Upper lobe of right lung (tissue), 1 donor: ENCODE measurements around the gene TM7SF3. TPM values are rescaled to one million over a fixed set of nuclear protein-coding genes. Genes with fewer than 3 reads are reported as not detected.

ENCODE experiments used
- ATAC-seq: fragments of 200-7000 bp; cut with Tn5 transposase; one replicate; pipeline ENCODE4 v1.9.1; 2020; ENCODE audit warnings: mild to moderate bottlenecking, moderate library complexity
- DNase-seq: peaks from one replicate; pipeline ENCODE4 v3.0.0-alpha.2; 2020
- H3K27ac ChIP-seq: fragments of 200-600 bp; one replicate; pipeline ENCODE4 v1.8.0; 2022
- H3K27me3 ChIP-seq: fragments of 200-600 bp; one replicate; pipeline ENCODE4 v1.8.0; 2022; ENCODE audit warnings: mild to moderate bottlenecking
- H3K36me3 ChIP-seq: fragments of 200-600 bp; one replicate; pipeline ENCODE4 v1.8.0; 2022
- H3K4me1 ChIP-seq: fragments of 200-600 bp; one replicate; pipeline ENCODE4 v1.8.0; 2022
- H3K4me3 ChIP-seq: fragments of 200-600 bp; one replicate; pipeline ENCODE4 v1.8.0; 2022; ENCODE audit warnings: mild to moderate bottlenecking
- H3K9me3 ChIP-seq: fragments of 200-600 bp; one replicate; pipeline ENCODE4 v1.8.0; 2022
- intact Hi-C: fragments of 100-400 bp; cut with DNase I; formaldehyde crosslinking; loops from one replicate; pipeline ENCODE4 v1.11.0; 2022
- total RNA-seq: library from RNA; stranded (reverse); fragmentation: NEBNext Ultra II Directional; extraction: Animal tissue kit (Norgen Biotek cat#: 25700); gene quantifications from one replicate; pipeline ENCODE4 v1.2.1, GENCODE V29; 2021
- TF ChIP-seq, protein P1 (sequence below): fragments of 200-600 bp; IDR thresholded peaks from one replicate; pipeline ENCODE4 v1.8.0; 2022; ENCODE audit warnings: antibody characterized with exemption
- donor health status: DM: no; HTN: yes; CAD: no; lungs with severe emphysema.

The TM7SF3 gene
- total RNA-seq, 1 donor from 2014 or later: 68.9 TPM

DNA sequence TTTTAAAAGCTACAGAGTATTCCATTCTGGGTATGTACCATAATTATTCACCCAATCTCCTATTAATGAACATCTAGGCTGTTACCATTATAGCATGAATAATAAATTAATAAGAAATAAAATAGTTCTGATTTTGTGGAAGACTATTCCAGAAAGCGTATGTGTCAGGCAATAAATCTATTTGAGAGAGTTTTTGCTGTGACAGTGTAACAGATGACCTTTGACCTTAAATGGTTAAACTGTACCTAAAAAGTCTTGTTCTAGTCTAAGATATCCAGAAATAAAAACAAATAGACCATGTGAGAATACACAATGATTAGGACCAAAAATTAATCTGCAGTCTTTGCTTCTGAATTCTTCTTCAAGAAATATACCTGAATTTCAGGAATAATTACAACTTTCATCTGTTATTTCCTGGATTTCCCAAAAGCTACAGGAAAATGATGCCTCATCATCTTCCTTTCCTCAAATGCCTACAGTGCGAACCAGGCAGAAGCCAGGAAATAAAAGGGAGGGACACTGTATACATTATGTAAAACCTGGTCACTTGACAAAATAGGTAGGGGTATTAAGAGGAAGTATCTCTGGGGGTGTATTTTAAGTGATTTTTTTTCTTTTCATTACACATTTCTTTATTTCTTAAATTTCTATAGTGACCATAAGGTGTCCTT is 7.3 kb downstream of the TM7SF3 start:
- intact Hi-C loops: no loop called here
- no peaks in the 10 kb centered on the region for H3K9me3 ChIP-seq
- TF ChIP-seq, protein P1, sequence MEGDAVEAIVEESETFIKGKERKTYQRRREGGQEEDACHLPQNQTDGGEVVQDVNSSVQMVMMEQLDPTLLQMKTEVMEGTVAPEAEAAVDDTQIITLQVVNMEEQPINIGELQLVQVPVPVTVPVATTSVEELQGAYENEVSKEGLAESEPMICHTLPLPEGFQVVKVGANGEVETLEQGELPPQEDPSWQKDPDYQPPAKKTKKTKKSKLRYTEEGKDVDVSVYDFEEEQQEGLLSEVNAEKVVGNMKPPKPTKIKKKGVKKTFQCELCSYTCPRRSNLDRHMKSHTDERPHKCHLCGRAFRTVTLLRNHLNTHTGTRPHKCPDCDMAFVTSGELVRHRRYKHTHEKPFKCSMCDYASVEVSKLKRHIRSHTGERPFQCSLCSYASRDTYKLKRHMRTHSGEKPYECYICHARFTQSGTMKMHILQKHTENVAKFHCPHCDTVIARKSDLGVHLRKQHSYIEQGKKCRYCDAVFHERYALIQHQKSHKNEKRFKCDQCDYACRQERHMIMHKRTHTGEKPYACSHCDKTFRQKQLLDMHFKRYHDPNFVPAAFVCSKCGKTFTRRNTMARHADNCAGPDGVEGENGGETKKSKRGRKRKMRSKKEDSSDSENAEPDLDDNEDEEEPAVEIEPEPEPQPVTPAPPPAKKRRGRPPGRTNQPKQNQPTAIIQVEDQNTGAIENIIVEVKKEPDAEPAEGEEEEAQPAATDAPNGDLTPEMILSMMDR: no peak
- no peaks in the 10 kb centered on the region for H3K27me3 ChIP-seq
- no peaks in the 10 kb centered on the region for H3K36me3 ChIP-seq
- ATAC-seq (no peak), DNase-seq (no peak)
- H3K27ac ChIP-seq: no peak overlapping the region
- peaks cover 8% of the 10 kb centered on the region for H3K4me1 ChIP-seq
- H3K4me3 ChIP-seq: no peak overlapping the region

DNA sequence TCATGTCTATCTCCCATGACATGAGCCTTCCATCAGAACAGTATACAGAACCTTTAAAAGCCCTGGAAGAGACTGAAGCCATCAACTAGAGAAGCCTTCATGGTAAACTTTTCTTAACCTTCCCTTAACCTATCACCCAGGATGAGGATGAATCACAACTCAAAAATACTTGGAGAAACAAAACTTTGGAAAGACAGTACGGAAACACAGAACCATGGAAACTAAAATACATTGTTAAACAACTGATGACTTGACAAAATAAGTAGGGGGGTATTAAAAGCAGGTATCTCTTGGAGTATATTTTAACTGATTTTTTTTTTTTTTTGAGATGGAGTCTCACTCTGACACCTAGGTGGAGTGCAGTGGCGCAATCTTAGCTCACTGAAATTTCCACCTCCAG is 8.7 kb downstream of the TM7SF3 start:
- TF ChIP-seq, protein P1: no peak
- Histone ChIP-seq H3K27ac (no peak overlapping the region), H3K9me3 (no peaks in the 10 kb centered on the region), H3K36me3 (peaks cover 5% of the 10 kb centered on the region), H3K27me3 (no peaks in the 10 kb centered on the region), H3K4me3 (no peak overlapping the region), H3K4me1 (peaks cover 17% of the 10 kb centered on the region)
- intact Hi-C loops: no loop called here
- ATAC-seq (no peak), DNase-seq (no peak)

DNA sequence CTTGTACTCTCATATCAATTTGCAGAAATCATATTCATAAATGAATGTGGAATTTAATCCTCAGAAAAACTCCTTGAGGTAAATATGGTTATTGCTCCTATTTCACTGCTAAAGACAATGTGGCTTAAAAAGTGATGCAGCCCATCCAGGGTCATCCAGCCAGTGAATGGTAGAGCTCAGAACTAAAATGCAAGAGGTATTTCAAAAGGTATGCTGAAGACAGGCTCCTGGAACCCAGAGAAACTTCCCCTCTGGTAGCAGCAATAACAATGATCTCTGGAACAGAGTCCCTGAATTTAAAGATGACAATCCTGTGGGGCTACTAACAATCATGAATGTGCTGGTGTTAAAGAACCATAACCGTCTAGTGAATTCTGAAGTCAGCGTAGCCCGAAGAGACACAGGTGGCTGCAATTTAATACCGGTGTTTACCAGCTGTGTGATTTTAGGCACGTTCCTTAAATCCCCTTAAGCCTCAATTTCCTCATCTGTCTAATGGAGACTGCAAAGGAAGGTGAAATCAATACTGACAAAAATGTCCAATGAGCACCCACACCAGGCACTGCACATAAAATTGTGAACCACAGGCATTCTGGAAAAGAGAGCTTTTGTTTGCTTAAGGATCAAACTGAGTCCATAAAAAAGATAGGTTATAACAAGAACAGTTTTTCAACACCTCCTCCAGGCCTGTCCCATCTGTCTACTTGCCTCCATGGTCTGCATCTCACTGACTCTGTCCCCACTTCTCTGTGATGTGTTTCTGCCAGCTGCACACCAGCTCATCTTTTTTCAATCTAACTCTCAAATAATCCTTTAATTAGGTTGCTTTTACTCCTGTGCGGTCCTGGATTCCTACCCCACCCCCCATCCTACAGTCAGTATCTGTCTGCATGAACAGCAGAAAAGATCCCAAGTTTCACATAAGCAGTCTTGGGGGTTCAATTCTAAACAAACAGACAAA is 10.5 kb downstream of the TM7SF3 start:
- ATAC-seq (no peak), DNase-seq (no peak)
- Histone ChIP-seq H3K4me1 (peaks cover 17% of the 10 kb centered on the region), H3K27ac (no peak overlapping the region), H3K36me3 (peaks cover 7% of the 10 kb centered on the region), H3K9me3 (no peaks in the 10 kb centered on the region), H3K4me3 (no peak overlapping the region), H3K27me3 (no peaks in the 10 kb centered on the region)
- intact Hi-C loops: no loop called here
- TF ChIP-seq, protein P1: no peak

DNA sequence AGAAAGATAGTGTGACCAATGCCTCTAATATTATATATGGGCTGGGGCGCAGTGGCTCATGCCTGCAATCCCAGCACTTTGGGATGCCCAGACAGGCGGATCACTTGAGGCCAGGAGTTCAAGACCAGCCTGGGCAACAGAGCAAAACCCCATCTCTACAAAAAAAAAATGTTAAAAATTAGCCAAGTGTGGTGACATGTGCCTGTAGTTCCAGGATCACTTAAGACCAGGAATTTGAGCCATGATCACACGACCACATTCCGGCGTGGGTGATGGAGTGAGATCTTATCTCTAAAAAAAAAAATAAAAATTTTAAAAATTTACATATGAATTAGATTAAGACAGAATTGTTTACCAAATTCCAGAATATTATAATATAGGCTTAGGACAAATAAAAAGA is 12.0 kb downstream of the TM7SF3 start:
- no peak overlapping the region for H3K4me3 ChIP-seq
- ATAC-seq (no peak), DNase-seq (no peak)
- peaks cover 19% of the 10 kb centered on the region for H3K36me3 ChIP-seq
- no peaks in the 10 kb centered on the region for H3K27me3 ChIP-seq
- no peaks in the 10 kb centered on the region for H3K9me3 ChIP-seq
- H3K4me1 ChIP-seq: peaks cover 17% of the 10 kb centered on the region
- H3K27ac ChIP-seq: no peak overlapping the region
- TF ChIP-seq, protein P1: no peak
- intact Hi-C loops: no loop called here

DNA sequence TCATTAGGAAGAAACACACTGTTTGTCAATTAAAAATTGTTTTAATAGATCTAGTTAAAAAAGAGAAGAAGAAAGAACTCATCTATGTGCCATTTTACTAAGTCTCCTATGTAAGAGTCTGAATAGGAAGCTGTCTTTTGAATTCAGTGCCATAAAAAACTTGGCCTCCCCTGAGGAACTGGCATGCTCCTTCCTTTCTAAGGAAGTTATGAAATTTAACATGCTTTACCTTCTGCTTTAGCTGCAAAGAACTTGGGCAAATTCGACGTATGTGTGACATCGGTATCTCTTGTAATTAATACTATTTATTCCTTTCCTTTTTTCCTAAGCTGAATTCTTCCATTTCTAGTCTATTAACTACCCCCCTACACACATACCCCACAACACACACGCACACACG is 12.5 kb downstream of the TM7SF3 start:
- TF ChIP-seq, protein P1: no peak
- intact Hi-C loops: no loop called here
- H3K9me3 ChIP-seq: no peaks in the 10 kb centered on the region
- ATAC-seq (no peak), DNase-seq (no peak)
- H3K27ac ChIP-seq: no peak overlapping the region
- H3K4me3 ChIP-seq: no peak overlapping the region
- H3K27me3 ChIP-seq: no peaks in the 10 kb centered on the region
- H3K36me3 ChIP-seq: peaks cover 24% of the 10 kb centered on the region
- H3K4me1 ChIP-seq: peaks cover 13% of the 10 kb centered on the region
